NCI-H526 (cell line): Measurements from ENCODE around the gene RAB25.

Experiments used
- DNase-seq, 2 experiments: peaks; one replicate each; lab custom pipeline; 2025; lab: John Stamatoyannopoulos, UW

The RAB25 gene

DNA sequence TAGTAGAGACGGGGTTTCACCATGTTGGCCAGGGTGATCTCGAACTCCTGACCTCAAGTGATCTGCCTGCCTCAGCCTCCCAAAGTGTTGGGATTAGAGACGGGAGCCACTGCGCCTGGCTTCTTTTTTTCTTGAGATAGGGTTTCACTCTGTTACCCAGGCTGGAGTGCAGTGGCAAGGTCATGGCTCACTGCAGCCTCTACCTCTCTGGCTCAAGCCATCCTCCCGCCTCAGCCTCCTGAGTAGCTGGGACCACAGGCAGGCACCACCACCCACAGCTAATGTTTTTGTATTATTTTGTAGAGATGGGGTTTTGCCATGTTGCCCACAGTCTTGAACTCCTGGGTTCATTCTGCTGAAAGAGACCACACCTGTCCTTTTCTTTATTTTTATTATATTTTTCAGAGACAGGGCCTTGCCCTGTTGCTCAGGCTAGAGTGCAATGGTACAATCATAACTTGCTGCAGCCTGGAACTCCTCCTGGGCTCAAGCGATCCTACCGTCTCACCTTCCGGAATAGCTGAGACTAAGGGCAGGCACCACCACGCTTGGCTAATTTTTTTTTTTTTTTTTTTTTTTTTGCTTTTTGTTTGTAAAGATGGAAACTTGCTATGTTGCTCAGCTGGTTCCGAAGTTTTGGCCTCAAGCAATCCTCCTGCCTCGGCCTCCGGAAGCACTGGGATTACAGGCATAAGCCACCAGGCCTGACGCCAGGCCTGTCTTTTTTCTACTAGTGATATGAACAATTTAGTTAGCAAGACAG, 56.6 kb downstream of the RAB25 start:
- no peak for DNase-seq

DNA sequence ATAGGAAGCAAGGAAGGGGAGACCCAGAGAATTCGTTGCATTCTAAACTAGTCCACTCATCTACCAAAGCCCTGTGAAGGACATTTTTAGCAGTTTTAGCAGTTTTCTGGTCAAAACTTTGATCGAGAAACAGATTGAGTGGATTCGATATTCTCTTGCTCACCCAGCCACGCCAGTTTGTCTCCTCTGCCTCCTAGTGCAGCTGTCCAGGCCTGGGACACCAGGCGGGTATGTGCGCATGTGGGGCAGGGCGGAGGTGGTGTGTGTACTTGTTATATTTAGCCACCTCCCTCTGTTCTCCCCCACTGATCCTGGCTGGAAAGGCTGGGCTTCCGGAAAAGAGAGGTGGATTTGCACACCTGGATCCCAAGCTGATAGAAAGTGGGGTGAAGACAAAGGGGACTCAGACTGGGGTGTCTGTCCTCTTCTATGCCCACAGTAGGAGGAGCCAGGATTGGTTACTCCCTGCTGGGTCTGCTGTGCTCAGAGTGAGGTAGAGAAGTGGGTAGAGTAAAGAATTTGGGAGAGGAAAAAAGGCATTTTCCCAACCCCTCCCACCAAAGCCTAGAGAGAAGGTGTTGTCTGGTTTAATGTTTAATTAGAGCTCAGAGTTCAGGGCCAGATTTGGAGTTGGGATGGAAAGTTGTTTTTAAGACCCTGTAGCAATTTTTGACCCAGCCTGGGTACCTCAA, 57.4 kb downstream of the RAB25 start:
- DNase-seq: peak; percentile 24 to 49

DNA sequence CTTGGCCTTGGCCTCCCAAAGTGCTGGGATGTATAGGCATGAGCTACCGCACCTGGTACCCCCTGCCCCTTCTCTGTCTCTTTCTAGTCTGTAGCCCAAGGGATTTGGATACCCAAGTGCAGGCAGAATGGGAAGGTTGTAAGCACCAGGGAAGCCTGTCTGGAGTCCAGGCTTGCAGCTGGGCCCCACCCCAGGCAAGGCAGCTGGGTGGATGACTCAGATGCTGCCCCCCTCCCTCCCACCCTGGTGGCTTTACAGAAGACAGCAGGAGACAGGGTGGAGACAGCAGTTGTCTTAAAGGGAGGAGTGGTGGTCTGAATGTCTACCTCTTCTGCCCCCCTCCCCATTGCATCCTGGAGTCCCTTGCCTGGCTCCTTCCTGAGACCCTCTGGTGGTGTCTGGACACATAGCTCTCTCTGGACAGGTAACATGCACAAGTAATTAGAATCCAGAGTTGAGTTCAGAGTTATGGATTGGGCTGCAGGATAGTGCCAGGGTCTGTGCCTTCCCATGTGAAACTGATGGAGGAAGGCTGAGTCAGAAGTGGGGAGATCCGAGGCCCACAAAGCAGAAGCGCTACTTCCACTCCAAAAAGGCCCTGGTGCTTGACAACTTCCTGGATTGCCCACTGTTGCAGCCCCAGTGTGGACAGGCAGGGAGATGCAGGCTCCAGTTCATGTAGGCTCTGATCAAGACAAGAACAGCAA, 58.7 kb downstream of the RAB25 start:
- no peak for DNase-seq
